ENCODE data around the gene MAMLD1.

Gene MAMLD1

GRCh38 chrX:150360331-150360730 lies 2.8 kb upstream of the MAMLD1 start (continued):
- TF ChIP-seq, protein P1, sequence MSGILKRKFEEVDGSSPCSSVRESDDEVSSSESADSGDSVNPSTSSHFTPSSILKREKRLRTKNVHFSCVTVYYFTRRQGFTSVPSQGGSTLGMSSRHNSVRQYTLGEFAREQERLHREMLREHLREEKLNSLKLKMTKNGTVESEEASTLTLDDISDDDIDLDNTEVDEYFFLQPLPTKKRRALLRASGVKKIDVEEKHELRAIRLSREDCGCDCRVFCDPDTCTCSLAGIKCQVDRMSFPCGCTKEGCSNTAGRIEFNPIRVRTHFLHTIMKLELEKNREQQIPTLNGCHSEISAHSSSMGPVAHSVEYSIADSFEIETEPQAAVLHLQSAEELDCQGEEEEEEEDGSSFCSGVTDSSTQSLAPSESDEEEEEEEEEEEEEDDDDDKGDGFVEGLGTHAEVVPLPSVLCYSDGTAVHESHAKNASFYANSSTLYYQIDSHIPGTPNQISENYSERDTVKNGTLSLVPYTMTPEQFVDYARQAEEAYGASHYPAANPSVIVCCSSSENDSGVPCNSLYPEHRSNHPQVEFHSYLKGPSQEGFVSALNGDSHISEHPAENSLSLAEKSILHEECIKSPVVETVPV (CRISPR knock-in tag; IDR thresholded peaks at IDR 0.05): no peak
- TF ChIP-seq ESRRG (CRISPR knock-in tag; IDR thresholded peaks at IDR 0.05): no peak
- no peak for TF ChIP-seq ZNF565 (CRISPR knock-in tag; conservative IDR thresholded peaks at IDR 0.05; ENCODE audit: low read depth)
- no peak for TF ChIP-seq CSDC2 (CRISPR knock-in tag; IDR thresholded peaks at IDR 0.05)
- TF ChIP-seq, protein P2, sequence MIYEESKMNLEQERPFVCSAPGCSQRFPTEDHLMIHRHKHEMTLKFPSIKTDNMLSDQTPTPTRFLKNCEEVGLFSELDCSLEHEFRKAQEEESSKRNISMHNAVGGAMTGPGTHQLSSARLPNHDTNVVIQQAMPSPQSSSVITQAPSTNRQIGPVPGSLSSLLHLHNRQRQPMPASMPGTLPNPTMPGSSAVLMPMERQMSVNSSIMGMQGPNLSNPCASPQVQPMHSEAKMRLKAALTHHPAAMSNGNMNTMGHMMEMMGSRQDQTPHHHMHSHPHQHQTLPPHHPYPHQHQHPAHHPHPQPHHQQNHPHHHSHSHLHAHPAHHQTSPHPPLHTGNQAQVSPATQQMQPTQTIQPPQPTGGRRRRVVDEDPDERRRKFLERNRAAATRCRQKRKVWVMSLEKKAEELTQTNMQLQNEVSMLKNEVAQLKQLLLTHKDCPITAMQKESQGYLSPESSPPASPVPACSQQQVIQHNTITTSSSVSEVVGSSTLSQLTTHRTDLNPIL (CRISPR knock-in tag; IDR thresholded peaks at IDR 0.05; ENCODE audit: low read depth): no peak
- no peak for TF ChIP-seq OSR1 (CRISPR knock-in tag; IDR thresholded peaks at IDR 0.05)

GRCh38 chrX:150361070-150361776 lies 1.9 kb upstream of the MAMLD1 start:
- no peak for TF ChIP-seq ISL1 (CRISPR knock-in tag; IDR thresholded peaks at IDR 0.05)
- TF ChIP-seq PPARA (CRISPR knock-in tag; IDR thresholded peaks at IDR 0.05; ENCODE audit: borderline replicate concordance): no peak
- TF ChIP-seq, protein P1 (CRISPR knock-in tag; IDR thresholded peaks at IDR 0.05): no peak
- no peak for TF ChIP-seq OSR1 (CRISPR knock-in tag; IDR thresholded peaks at IDR 0.05)
- ATAC-seq: no peak

DNA sequence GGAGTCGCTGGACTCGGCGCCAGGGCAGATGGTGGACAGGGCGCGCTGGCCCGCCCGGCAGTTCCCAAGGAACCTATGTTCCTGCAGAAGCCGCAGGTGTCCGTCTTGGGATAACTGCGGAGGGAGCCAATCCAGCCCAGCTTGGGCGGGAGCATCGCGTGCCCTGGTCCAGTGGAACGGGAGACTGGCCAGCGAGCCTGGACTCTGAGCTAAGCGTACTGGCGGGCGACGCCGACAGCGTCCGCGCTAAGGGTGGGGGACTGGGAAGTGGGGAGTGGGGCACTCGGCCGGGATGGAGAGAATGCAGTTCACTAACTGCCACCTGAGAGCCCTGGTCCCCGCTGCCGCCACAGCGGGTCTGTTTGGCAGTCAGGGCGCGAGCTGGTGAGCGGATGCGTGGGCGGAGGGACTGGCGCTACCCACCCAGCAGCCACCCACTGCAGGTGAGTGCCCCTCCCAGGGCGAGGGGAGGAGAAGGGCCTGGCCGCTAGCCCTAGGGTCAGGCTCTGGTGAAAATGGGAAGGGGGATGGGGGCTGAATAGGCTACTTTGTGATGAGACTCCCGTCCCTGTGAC lies 1.3 kb upstream of the MAMLD1 start:
- no peak for TF ChIP-seq ZNF70 (CRISPR knock-in tag; IDR thresholded peaks at IDR 0.05)
- no peak for TF ChIP-seq ZC3H10 (CRISPR knock-in tag; IDR thresholded peaks at IDR 0.05)
- TF ChIP-seq CSDC2 (CRISPR knock-in tag; IDR thresholded peaks at IDR 0.05): no peak
- no peak for TF ChIP-seq TCF4 (CRISPR knock-in tag; IDR thresholded peaks at IDR 0.05; ENCODE audit: borderline replicate concordance)
- no peak for TF ChIP-seq ARNTL (CRISPR knock-in tag; IDR thresholded peaks at IDR 0.05; ENCODE audit: borderline replicate concordance, low read depth)
- TF ChIP-seq OSR1 (CRISPR knock-in tag; IDR thresholded peaks at IDR 0.05): no peak
- TF ChIP-seq ZFP30 (CRISPR knock-in tag; IDR thresholded peaks at IDR 0.05): no peak
- TF ChIP-seq, protein P3, sequence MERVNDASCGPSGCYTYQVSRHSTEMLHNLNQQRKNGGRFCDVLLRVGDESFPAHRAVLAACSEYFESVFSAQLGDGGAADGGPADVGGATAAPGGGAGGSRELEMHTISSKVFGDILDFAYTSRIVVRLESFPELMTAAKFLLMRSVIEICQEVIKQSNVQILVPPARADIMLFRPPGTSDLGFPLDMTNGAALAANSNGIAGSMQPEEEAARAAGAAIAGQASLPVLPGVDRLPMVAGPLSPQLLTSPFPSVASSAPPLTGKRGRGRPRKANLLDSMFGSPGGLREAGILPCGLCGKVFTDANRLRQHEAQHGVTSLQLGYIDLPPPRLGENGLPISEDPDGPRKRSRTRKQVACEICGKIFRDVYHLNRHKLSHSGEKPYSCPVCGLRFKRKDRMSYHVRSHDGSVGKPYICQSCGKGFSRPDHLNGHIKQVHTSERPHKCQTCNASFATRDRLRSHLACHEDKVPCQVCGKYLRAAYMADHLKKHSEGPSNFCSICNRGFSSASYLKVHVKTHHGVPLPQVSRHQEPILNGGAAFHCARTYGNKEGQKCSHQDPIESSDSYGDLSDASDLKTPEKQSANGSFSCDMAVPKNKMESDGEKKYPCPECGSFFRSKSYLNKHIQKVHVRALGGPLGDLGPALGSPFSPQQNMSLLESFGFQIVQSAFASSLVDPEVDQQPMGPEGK (CRISPR knock-in tag; IDR thresholded peaks at IDR 0.05; ENCODE audit: borderline replicate concordance): no peak
- TF ChIP-seq ESRRG (CRISPR knock-in tag; IDR thresholded peaks at IDR 0.05): no peak
- no peak for TF ChIP-seq ZNF8 (CRISPR knock-in tag; IDR thresholded peaks at IDR 0.05)
- TF ChIP-seq PPARA (CRISPR knock-in tag; IDR thresholded peaks at IDR 0.05; ENCODE audit: borderline replicate concordance): no peak
- TF ChIP-seq, protein P4, sequence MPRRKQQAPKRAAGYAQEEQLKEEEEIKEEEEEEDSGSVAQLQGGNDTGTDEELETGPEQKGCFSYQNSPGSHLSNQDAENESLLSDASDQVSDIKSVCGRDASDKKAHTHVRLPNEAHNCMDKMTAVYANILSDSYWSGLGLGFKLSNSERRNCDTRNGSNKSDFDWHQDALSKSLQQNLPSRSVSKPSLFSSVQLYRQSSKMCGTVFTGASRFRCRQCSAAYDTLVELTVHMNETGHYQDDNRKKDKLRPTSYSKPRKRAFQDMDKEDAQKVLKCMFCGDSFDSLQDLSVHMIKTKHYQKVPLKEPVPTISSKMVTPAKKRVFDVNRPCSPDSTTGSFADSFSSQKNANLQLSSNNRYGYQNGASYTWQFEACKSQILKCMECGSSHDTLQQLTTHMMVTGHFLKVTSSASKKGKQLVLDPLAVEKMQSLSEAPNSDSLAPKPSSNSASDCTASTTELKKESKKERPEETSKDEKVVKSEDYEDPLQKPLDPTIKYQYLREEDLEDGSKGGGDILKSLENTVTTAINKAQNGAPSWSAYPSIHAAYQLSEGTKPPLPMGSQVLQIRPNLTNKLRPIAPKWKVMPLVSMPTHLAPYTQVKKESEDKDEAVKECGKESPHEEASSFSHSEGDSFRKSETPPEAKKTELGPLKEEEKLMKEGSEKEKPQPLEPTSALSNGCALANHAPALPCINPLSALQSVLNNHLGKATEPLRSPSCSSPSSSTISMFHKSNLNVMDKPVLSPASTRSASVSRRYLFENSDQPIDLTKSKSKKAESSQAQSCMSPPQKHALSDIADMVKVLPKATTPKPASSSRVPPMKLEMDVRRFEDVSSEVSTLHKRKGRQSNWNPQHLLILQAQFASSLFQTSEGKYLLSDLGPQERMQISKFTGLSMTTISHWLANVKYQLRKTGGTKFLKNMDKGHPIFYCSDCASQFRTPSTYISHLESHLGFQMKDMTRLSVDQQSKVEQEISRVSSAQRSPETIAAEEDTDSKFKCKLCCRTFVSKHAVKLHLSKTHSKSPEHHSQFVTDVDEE (CRISPR knock-in tag; IDR thresholded peaks at IDR 0.05): no peak
- TF ChIP-seq TOX (CRISPR knock-in tag; IDR thresholded peaks at IDR 0.05; ENCODE audit: borderline replicate concordance): no peak
- TF ChIP-seq ISL1 (CRISPR knock-in tag; IDR thresholded peaks at IDR 0.05): no peak
- peak; percentile 24 for ATAC-seq
